Stimulated activated naive B cell treated with anti-CD40 and anti-IgM and Interleukin-4, amounts not matched to agents 10 μg/mL and 1 μg/mL and 100 μg/mL, for 72 hours (primary cell): ENCODE measurements around the gene CST8.
A peak's percentile ranks its signal among the peaks of the same experiment; 100 is the strongest.

Experiments used
- ATAC-seq, 2 donors: fragments of 150-1000 bp; cut with Tn5 transposase; replicated peaks; 2 replicates each; pipeline ENCODE4 v1.10.0; 2021; ENCODE audit warnings: moderate library complexity in 1 of 2
- DNase-seq: peaks from one replicate; pipeline ENCODE4 v3.0.0; 2021
- H3K27ac Mint-ChIP-seq: one replicate; pipeline ENCODE4 v1.8.0; 2022; ENCODE audit warnings: mild to moderate bottlenecking, mixed read lengths
- H3K27me3 Mint-ChIP-seq, 2 donors: one replicate each; pipeline ENCODE4 v1.8.0; 2022; ENCODE audit warnings: mixed read lengths in 2 of 2
- H3K36me3 Mint-ChIP-seq, 2 donors: one replicate each; pipeline ENCODE4 v1.8.0; 2022; ENCODE audit warnings: mixed read lengths in 2 of 2, mild to moderate bottlenecking in 1 of 2
- H3K4me1 Mint-ChIP-seq, 2 donors: one replicate each; pipeline ENCODE4 v1.8.0; 2022; ENCODE audit warnings: mixed read lengths in 2 of 2, mild to moderate bottlenecking in 1 of 2
- H3K4me3 Mint-ChIP-seq, 2 donors: one replicate each; pipeline ENCODE4 v1.8.0; 2022; ENCODE audit warnings: mild to moderate bottlenecking in 2 of 2, mixed read lengths in 2 of 2, moderate library complexity in 1 of 2
- H3K9me3 Mint-ChIP-seq, 2 donors: one replicate each; pipeline ENCODE4 v1.8.0; 2022; ENCODE audit warnings: mixed read lengths in 2 of 2, mild to moderate bottlenecking in 1 of 2

CST8 gene

DNA sequence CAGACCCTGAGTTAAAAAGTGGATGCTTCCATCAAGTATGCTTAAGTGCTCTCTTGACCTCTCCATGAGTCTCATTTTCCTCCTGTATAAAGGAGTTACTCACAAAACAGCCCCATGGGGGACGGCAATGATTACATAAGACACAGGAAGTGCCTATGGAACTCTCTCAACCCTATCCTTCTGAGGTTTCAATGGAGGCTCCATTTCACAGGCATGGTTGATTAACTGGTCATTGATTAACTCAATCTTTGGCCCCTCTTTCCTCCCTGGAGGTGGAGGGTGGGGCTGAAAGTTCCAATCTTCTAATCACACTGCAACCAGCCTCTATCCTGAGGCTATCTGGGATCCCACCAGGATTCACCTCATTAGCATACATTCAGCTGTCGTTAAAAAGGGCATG lies 29.3 kb downstream of the CST8 start:
- no peak for DNase-seq
- Mint-ChIP-seq H3K36me3 (no peaks in the 10 kb centered on the region), H3K9me3 (no peaks in the 10 kb centered on the region), H3K4me1 (no peaks in the 10 kb centered on the region), H3K27me3 (peaks cover 0 to 5% of the 10 kb centered on the region in 2 donors), H3K4me3 (no peak overlapping the region), H3K27ac (no peak overlapping the region)
- no peak for ATAC-seq

- H3K27me3 Mint-ChIP-seq, result no peaks in the 10 kb centered on the region
- peaks cover 0 to 3% of the 10 kb centered on the region in 2 donors for H3K36me3 Mint-ChIP-seq
- ATAC-seq (no peak), DNase-seq (no peak)
- no peaks in the 10 kb centered on the region for H3K4me1 Mint-ChIP-seq
- no peak overlapping the region for H3K4me3 Mint-ChIP-seq
- H3K27ac Mint-ChIP-seq, result no peak overlapping the region
- H3K9me3 Mint-ChIP-seq, result peaks cover 9 to 13% of the 10 kb centered on the region in 2 donors
Observed at GRCh38 chr20:23524146-23524545, 33.2 kb downstream of the CST8 start.

DNA sequence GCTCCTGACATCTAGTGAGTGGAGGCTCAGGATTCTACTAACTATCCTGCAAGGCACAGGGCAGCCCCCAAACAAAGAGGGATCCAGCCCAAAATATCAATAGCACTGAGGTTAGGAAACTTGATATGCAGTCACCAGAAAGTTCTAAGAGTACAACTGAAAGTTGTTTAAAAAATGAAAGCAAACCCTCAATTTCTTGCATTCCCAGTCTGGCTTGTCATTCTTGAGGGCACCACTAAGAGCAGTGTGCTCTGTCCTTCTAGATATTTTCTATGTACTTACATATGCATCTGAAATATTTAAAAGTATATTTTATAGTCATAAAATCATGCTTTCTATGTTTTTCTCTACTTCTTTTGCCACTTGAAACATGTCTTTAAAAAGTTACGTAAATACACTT lies 35.9 kb downstream of the CST8 start:
- Mint-ChIP-seq H3K27me3 (no peaks in the 10 kb centered on the region), H3K9me3 (peaks cover 13 to 14% of the 10 kb centered on the region in 2 donors), H3K4me1 (peaks cover 5 to 9% of the 10 kb centered on the region in 2 donors), H3K27ac (no peak overlapping the region), H3K36me3 (peaks cover 0 to 3% of the 10 kb centered on the region in 2 donors), H3K4me3 (no peak overlapping the region)
- DNase-seq (no peak), ATAC-seq (no peak)

- no peak overlapping the region for H3K27ac Mint-ChIP-seq
- peaks cover 13 to 14% of the 10 kb centered on the region in 2 donors for H3K9me3 Mint-ChIP-seq
- H3K4me1 Mint-ChIP-seq, result peaks cover 5 to 9% of the 10 kb centered on the region in 2 donors
- ATAC-seq (no peak), DNase-seq (no peak)
- no peaks in the 10 kb centered on the region for H3K27me3 Mint-ChIP-seq
- peaks cover 0 to 3% of the 10 kb centered on the region in 2 donors for H3K36me3 Mint-ChIP-seq
- H3K4me3 Mint-ChIP-seq, result no peak overlapping the region
Observed at GRCh38 chr20:23528867-23529431, 38.0 kb downstream of the CST8 start.

DNA sequence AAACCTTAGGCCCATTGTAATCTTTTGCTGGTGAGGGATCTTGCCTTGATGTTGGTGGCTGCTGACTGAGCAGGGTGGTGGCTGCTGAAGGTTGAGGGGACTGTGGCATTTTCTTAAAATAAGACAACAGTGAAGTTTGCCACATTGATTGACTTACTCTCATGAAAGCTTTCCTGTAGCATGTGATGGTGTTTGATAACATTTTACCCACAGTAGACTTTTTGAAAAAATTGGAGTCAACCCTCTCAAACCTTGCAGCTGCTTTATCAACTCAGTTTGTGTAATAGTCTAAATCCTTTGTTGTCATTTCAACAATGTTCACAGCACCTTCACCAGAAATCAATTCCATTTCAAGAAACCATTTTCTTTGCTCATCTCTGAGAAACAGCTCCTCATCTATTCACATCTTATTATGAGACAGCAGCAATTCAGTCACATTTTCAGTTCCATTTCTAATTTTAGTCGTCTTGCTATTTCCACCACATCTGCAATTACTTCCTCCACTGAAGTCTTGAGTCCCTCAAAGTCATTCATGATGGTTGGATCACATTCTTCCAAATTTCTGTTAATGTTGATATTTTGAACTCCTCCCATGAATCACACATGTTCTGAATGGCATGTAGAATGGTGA lies 40.1 kb downstream of the CST8 start:
- H3K4me1 Mint-ChIP-seq, result peaks cover 5 to 9% of the 10 kb centered on the region in 2 donors
- H3K4me3 Mint-ChIP-seq, result no peak overlapping the region
- H3K27me3 Mint-ChIP-seq, result no peaks in the 10 kb centered on the region
- no peak for ATAC-seq
- peaks cover 13 to 14% of the 10 kb centered on the region in 2 donors for H3K9me3 Mint-ChIP-seq
- DNase-seq, result no peak
- H3K36me3 Mint-ChIP-seq, result peaks cover 0 to 3% of the 10 kb centered on the region in 2 donors
- no peak overlapping the region for H3K27ac Mint-ChIP-seq

GRCh38 chr20:23532533-23532932 lies 41.6 kb downstream of the CST8 start:
- Mint-ChIP-seq H3K9me3 (peaks cover 10% of the 10 kb centered on the region in 2 donors), H3K27ac (no peak overlapping the region), H3K4me1 (peaks cover 5 to 9% of the 10 kb centered on the region in 2 donors), H3K36me3 (peaks cover 0 to 3% of the 10 kb centered on the region in 2 donors), H3K27me3 (no peaks in the 10 kb centered on the region), H3K4me3 (no peak overlapping the region)
- ATAC-seq (no peak), DNase-seq (no peak)

- peaks cover 0 to 2% of the 10 kb centered on the region in 2 donors for H3K36me3 Mint-ChIP-seq
- H3K4me1 Mint-ChIP-seq, result peaks cover 5 to 9% of the 10 kb centered on the region in 2 donors
- no peak overlapping the region for H3K27ac Mint-ChIP-seq
- no peaks in the 10 kb centered on the region for H3K27me3 Mint-ChIP-seq
- DNase-seq (no peak), ATAC-seq (no peak)
- H3K9me3 Mint-ChIP-seq, result peaks cover 9% of the 10 kb centered on the region in 2 donors
- no peak overlapping the region for H3K4me3 Mint-ChIP-seq
Observed at GRCh38 chr20:23533161-23533560, 42.2 kb downstream of the CST8 start.

DNA sequence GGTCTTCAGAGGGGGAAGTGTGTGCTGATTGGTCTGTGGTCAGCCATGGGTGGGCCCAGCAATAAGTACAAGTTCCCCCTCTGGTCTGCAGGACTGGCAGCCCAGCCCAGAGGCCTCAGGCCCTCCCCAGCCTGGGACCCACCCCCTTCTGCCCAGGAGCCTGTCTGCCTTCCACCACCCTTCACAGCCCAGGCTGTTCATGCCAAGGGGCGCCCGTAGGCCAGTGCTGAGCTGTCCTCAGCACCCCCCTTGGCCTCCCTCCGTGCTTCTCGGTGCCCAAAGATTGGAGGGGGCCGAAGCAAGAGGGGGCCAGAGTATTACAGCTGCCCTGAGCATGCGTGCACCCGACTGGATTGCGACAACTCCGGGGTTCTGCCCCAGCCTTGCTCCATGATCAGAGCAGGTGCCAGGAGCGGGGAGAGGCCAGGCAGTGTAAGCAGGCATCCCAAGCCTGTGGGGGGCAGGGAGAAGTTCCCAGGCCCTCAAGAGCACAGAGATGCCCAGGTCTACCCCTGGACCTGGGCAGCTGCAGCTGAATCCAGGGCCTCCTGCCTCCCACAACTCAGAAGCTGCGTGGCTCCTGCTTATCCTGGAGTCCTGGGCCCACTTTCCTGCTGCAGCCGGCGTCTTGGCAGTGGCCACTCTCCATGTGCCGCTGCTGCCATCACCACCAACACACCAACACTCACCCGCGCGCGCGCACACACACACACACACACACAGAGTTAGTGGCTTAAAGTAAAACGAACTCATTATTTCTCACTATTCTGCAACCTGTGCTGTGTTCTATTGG lies 44.1 kb downstream of the CST8 start:
- no peak overlapping the region for H3K27ac Mint-ChIP-seq
- H3K4me1 Mint-ChIP-seq, result peaks cover 5 to 9% of the 10 kb centered on the region in 2 donors
- H3K4me3 Mint-ChIP-seq, result no peak overlapping the region
- peaks cover 9% of the 10 kb centered on the region in 2 donors for H3K27me3 Mint-ChIP-seq
- peaks cover 0 to 3% of the 10 kb centered on the region in 2 donors for H3K9me3 Mint-ChIP-seq
- DNase-seq (no peak), ATAC-seq (no peak)
- no peaks in the 10 kb centered on the region for H3K36me3 Mint-ChIP-seq

GRCh38 chr20:23536328-23536974 lies 45.5 kb downstream of the CST8 start:
- Mint-ChIP-seq H3K4me3 (no peak overlapping the region), H3K36me3 (no peaks in the 10 kb centered on the region), H3K4me1 (peaks cover 0 to 2% of the 10 kb centered on the region in 2 donors), H3K27me3 (peaks cover 9 to 13% of the 10 kb centered on the region in 2 donors), H3K9me3 (no peaks in the 10 kb centered on the region), H3K27ac (no peak overlapping the region)
- ATAC-seq, result no peak
- no peak for DNase-seq

DNA sequence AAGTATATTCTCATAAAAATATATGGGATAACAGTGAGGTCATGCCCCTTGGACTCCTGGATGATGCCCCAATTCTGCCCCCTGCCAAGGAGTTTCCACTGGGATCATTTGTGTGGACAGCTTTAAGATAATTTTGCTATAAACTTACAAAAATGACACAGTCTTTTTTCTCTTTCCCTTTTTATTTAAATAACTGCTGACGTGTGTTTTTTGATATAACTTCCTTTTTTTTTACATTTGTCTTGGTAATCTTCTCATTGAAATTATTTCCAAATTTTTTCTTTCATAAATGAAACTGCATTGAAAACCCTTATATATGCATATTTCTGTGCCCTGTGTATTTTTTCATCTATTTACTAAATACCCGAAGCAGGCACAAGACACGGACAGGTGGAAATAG lies 46.1 kb downstream of the CST8 start:
- Mint-ChIP-seq H3K4me3 (no peak overlapping the region), H3K36me3 (no peaks in the 10 kb centered on the region), H3K27me3 (peaks cover 9 to 13% of the 10 kb centered on the region in 2 donors), H3K27ac (no peak overlapping the region), H3K4me1 (no peaks in the 10 kb centered on the region), H3K9me3 (no peaks in the 10 kb centered on the region)
- no peak for DNase-seq
- no peak for ATAC-seq

DNA sequence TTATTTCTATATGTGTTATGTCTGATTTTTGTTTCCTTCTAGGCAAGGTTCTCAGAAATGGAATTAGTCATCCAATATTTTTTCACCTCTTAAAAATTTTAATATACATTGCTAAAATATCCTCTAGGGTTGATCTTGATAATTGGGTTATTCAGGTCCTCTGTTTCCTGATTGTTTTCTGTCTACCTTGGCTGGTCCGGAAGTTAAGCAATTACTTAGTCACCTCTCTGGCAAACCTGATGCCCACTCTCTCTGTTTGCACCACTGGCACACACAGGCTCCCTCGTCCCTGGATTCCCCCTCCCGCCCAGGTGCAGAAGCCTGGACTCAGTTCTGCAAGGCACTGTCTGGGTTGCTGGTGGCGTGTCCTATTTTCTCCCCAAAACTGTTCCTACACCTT lies 49.7 kb downstream of the CST8 start:
- ATAC-seq, result no peak
- Mint-ChIP-seq H3K27ac (no peak overlapping the region), H3K4me3 (no peak overlapping the region), H3K27me3 (peaks cover 9 to 20% of the 10 kb centered on the region in 2 donors), H3K9me3 (no peaks in the 10 kb centered on the region), H3K4me1 (no peaks in the 10 kb centered on the region), H3K36me3 (no peaks in the 10 kb centered on the region)
- DNase-seq, result no peak

DNA sequence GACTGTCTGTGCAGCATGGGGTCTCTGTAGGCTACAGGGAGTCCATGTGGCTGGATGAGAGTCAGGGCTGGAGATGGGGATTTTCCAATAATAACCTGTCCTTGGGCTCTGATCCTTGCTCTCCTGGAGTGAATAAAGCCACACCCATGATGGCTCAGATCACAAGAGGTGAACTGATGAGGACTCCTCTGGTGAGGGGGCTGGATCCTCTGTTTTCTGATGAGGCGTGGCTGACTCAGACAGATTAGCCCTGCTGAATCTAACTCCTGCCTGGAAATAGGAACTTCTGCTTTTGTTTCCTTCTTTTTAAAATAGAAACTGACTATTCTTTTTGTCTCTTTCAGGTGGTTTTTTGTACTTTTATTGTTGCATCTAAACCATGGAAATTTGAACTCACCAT lies 50.4 kb downstream of the CST8 start:
- no peak overlapping the region for H3K27ac Mint-ChIP-seq
- H3K9me3 Mint-ChIP-seq, result no peaks in the 10 kb centered on the region
- H3K27me3 Mint-ChIP-seq, result peaks cover 9 to 20% of the 10 kb centered on the region in 2 donors
- no peaks in the 10 kb centered on the region for H3K4me1 Mint-ChIP-seq
- H3K4me3 Mint-ChIP-seq, result no peak overlapping the region
- H3K36me3 Mint-ChIP-seq, result no peaks in the 10 kb centered on the region
- ATAC-seq (peak in 1 of 2 donors; percentile 78), DNase-seq (no peak)

DNA sequence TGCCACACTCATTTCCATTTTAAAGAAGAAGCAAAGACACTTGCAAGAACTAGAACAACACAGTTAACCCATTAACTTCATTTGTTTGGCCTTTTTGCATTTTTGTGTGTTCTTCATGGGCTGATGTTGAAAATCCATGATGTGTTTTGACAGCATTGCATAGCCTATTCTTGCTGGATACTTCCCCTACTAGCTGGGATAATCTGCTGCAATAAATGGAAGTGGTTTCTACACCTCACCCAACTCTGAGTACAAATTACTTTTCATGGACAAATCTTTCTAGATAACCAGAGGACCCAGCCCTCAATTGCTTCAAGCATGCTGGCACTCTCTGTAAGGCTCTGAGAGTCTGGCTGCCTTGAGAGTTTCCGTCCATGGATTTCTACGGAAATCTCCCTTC lies 50.9 kb downstream of the CST8 start:
- Mint-ChIP-seq H3K27ac (no peak overlapping the region), H3K36me3 (no peaks in the 10 kb centered on the region), H3K27me3 (peaks cover 9 to 20% of the 10 kb centered on the region in 2 donors), H3K9me3 (no peaks in the 10 kb centered on the region), H3K4me3 (no peak overlapping the region), H3K4me1 (no peaks in the 10 kb centered on the region)
- DNase-seq (no peak), ATAC-seq (no peak)

- Mint-ChIP-seq H3K27ac (no peak overlapping the region), H3K27me3 (peaks cover 9 to 20% of the 10 kb centered on the region in 2 donors), H3K9me3 (no peaks in the 10 kb centered on the region), H3K36me3 (no peaks in the 10 kb centered on the region), H3K4me3 (no peak overlapping the region), H3K4me1 (no peaks in the 10 kb centered on the region)
- DNase-seq, result no peak
- ATAC-seq, result no peak
Observed at GRCh38 chr20:23542801-23543200, 51.9 kb downstream of the CST8 start.
